H1 (cell line): ENCODE results near the gene CTDP1. TPM values are rescaled to one million over a fixed set of nuclear protein-coding genes. Genes with fewer than 3 reads are reported as not detected.

Experiments
- FOSL1 ChIP-seq: IDR thresholded peaks from 2 replicates; pipeline ENCODE4 v1.6.1; 2011; ENCODE audit warnings: mild to moderate bottlenecking, low read depth, low read length, moderate library complexity; ENCODE audit not compliant: insufficient read depth
- KDM1A ChIP-seq: fragments of 200-600, 300-600 bp; sonication (generic); IDR thresholded peaks from 2 replicates; pipeline ENCODE4 v1.7.1; 2016; ENCODE audit warnings: mild to moderate bottlenecking, low read length, borderline replicate concordance
- NANOG ChIP-seq: IDR thresholded peaks from 2 replicates; pipeline ENCODE4 v1.6.1; 2011; ENCODE audit warnings: low read length, low read depth, mild to moderate bottlenecking, inconsistent platforms; ENCODE audit not compliant: insufficient read depth, poor library complexity, severe bottlenecking
- polyA plus RNA-seq, 7 experiments: library from polyadenylated mRNA; depleted of rRNA in 3 of 7; stranded (reverse) in 5 of 7; unstranded in 2 of 7; fragments of >200 nt in 5 of 7; fragments of 200-250 nt in 2 of 7; gene quantifications; 1 replicate in 5 of 7; 2 replicates in 1 of 7; 4 replicates in 1 of 7; pipeline versions ENCODE4 v1.2.1 to v1.2.3, GENCODE V29; 2011 to 2013; ENCODE audit warnings: missing spikeins in 2 of 7, mixed read lengths in 2 of 7
- total RNA-seq: library from RNA; stranded (reverse); fragmentation: NEBNext Ultra II Directional; extraction: Animal tissue kit (Norgen Biotek cat#: 25700); gene quantifications from 2 replicates; pipeline ENCODE4 v1.2.1, GENCODE V29; 2021

The CTDP1 gene
- total and polyA plus RNA-seq, 2 of the 8 experiments (the other 6 are each of a cell fraction or from before 2014, with no cell fraction given): 16.6 to 37.0 TPM

DNA sequence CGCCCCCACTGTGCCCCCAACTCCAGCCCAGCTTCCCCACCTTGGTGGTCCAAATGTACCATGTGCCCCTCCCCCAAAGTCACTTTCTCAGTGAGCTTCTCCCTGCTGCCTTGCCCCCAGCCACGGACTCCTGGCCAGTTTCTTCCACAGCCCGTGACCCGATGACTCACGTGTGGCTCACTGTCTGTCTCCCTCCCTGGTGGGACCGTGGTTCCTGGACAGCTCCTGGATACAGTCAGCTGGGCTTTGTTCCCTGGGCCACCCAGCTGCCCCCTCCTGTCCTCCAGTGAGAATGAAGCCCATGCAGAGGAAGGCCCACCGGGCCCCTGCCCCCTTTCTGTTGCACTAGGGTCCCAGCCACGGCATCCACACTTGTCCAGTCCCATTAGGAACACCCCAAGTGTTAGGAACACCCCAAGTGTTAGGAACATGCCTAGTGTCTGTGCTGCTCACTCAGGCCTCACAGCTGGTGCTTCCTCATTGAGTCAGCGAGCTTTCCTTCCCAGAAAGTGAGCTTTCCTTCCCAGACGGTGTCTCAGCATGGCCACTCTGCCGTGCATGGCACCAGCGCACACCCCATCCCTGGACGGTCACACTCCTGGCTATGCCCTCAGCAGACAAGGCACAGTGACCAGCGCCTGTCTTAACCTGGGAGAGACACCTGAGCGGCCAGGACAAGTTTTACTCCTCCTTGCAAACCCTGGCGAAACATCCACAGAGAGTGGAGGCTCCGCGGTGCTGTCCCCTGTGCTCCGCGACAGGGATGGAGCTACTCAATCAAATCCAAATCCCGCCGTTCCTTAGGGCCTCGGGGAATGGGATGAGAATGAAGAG, 44.8 kb upstream of the CTDP1 start (continued):
- TF ChIP-seq NANOG (no peak), FOSL1 (no peak), KDM1A (no peak)
